CD4-positive, alpha-beta T cell treated with Interleukin-4 for 1 hour (primary cell): Measurements from ENCODE around the gene IFNAR2.

Source experiments
- DNase-seq, 2 donors: peaks; one replicate each; pipeline ENCODE4 v3.0.0-alpha.2; 2020 to 2022

The IFNAR2 gene

GRCh38 chr21:33229784-33230544 lies at the start of gene IFNAR2:
IFNAR2 (plus strand) TSS chr21:33229938; CDS start chr21:33241923, 11,985 bp downstream.
- DNase-seq = peak; percentile 74 to 76

DNA sequence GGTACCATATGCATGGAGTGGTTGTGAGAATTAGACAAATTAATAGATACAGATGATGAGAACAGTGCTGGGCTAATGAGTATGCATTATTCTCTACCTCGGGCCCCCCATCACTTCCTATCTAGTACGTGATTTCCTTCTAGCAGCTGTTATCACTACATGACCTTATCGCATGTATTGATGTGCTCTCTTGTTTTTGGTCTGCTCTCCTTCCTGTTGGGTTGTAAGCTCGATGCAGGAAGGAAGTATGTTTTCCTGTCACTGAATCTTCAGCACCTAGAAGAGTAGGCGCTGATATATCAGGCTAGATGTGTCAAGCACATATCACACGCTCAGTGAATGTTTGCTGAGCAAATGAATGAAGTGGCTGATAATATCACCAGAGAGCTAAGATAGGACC lies 43.9 kb upstream of the IFNAR2 start:
- peak; percentile 21 to 66 for DNase-seq

DNA sequence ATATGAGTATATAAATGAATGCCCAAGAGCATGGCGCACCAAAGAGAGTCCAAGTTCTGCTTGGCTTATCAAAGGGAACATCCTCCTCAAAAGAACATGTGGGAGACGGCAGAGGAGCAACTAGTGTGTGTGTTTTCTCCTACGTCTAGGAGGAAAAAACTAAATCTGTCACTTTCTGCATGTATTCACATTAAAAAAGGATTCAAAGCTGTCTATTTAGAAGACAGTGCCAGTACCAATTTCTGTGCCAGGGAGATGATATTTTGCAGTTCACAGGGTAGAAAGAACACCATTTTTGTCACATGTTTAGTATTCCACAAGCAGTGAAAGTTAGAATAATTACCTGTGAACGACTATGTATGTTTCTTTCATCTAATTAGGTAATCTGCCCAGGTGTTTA lies 42.5 kb upstream of the IFNAR2 start:
- DNase-seq = no peak

DNA sequence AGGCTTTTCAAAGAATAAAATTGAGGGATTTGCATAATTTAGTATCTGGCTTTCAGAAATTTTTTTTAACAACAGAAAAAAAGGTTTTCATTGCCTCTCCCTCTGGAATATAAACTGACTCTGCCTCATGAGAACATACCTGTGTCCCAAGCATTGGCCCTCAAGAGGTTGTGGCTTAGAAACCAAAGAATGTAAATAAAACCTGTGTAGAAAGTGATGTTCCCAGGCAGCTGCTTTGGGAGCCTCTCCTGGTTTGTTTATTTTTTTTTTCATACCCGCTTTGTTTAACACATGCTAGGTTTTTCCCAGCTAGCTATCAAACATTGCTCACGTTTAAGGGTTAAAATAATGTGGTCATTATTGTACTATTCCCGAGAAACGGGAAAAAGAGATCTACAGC lies 40.5 kb upstream of the IFNAR2 start:
- no peak for DNase-seq

GRCh38 chr21:33189824-33190223 lies 39.9 kb upstream of the IFNAR2 start:
- no peak for DNase-seq

DNA sequence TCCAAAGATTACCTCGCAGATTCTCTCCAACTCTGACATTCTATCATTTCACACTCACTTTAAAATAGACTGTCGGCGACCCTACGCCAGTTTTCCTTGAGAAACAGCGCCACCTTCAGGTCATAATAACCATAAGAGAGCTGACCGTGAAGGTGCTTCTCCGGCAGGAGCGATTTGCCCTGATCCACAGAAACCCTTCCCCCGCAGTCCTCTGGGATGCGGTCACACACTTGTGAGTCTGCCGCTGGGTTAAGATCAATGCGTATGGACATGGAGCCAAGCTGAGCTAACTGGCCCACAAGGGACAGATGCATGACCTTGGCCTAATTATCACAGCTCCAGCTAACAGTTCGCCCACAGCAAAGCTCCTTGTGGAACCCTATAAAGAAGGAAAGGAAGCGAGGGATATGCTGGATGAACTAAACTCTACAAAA lies 32.8 kb upstream of the IFNAR2 start:
- peak; percentile 48 to 68 for DNase-seq

DNA sequence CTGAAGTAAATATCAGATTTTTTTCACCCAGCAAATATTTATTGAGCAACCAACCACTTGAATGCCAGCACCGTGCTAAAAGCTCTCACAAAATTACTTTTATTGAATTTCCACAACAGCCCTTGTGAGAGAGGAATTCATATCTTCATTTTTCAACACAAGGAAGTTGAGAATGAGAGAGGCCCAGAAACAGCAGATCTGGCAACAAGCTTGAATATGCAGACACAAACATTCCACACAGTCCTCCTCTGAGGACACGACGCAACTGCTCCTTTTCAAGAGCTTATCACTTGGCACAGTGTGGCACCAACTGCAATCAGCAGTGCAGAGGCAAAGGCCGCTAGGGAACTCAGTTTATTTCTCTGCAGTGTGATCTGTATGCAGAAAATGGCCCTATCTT lies 32.2 kb upstream of the IFNAR2 start:
- DNase-seq = no peak

DNA sequence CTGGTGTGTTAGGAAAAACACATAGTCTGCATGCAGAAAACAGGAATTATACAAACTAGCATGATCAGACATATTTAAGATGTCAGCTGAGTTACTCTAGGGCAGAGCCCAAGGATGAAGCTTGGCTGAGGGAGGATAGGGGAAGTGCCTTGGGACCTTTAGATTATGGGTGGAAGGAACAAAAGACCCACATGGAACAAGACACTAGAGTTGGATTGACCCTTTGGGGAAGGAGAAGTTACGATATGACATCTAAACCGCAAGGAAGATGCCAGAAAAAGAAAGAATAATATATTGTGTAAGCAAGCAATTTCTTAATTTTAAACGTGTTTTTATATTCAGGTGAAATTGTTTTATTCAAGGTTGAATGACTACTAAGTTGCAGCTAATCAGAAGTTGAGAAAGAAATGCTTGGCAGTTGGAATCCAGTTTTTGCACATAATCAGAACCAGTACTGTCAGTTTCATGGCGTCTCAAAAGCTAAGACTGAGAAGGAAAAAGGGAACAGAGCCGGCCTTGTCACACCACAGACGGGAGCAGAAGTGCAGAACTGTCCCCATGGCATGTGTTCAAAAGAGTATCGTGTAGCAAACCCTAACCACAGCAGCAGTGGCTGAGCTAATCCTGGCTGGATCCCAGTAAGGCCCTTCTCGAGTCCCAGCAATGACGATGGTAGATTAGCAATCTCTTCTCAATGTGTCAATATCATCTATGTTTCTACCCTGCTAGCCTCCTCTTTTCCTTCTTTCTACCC lies 31.2 kb upstream of the IFNAR2 start:
- DNase-seq = peak in 1 of 2 donors; percentile 45

DNA sequence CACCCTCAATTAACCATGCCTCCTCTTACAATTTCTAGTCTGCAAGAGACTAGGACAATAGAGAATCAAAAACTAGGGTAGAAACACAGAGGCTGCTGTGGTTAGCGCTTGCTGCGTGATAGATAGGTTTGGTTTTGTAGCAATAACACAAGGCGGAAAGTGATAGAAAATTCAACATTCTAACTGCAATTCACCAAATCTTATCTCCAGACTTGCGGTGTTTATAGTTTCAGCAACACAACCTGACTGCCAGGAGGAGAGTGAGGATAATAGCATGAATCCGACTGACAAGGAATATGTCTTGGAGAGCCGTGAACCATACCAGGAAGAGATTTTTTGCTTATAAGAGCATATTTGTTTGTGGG lies 30.7 kb upstream of the IFNAR2 start:
- DNase-seq = no peak

- DNase-seq = peak; percentile 90 to 92
Measured at GRCh38 chr21:33199516-33200217, 30.1 kb upstream of the IFNAR2 start.

DNA sequence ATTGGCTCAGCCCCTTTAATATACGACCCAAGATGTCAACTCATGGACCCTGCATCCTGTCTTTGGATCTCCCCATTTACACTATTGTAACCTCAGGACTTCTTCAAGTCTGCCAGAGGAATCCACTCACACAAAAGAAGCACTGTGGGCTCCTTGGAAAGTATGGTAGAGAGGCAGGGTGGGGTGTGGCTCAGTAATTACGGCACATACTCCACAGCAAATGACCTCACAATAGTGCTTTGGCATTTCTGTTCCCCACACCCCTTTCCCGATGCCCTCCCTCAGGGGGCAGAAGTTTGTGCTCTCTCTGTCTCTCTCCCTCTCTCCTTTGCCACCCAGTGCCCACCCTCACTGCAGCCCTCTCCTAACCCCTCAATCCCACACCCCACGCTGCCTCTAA lies 27.8 kb upstream of the IFNAR2 start:
- no peak for DNase-seq

- DNase-seq = peak; percentile 19 to 44
Measured at GRCh38 chr21:33202464-33203363, 27.0 kb upstream of the IFNAR2 start.

DNA sequence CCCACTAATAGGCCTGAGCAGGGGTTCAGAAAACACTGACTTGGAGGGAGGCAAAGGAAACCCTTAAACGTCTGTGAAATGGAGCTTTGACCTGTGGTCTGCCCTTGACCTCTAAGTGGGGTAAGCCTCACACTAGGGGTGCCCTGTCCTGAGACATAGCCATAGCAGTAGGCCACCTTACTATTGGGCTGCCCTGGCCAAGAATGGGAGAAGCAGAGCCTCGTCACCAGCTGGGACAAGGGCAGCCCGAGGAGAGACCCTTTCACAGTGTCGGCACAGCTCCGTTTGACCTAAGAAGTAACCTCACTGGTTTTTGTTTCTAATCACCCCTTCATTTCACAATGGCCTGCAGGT lies 26.4 kb upstream of the IFNAR2 start:
- no peak for DNase-seq

DNA sequence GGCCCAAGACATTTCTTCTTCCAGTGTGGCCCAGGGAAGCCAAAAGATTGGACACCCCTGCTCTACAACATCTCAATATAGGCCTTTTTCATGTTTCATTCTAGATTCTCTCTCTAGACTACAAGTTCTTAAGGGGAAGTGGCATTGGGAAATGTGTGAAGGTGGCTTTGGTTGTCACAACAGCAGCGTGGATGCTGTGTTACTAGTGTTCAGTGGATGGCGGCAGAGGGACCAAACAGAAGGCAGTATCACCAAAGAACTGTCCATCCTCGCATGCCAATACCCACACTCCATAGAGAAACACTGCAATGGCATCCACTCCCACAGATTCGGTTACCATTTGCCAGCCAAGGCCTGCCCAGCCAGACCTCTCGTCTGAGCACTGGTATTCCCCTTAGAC lies 24.3 kb upstream of the IFNAR2 start:
- DNase-seq = peak; percentile 68 to 69

GRCh38 chr21:33206771-33207281 lies 22.9 kb upstream of the IFNAR2 start:
- DNase-seq = peak in 1 of 2 donors; percentile 49

DNA sequence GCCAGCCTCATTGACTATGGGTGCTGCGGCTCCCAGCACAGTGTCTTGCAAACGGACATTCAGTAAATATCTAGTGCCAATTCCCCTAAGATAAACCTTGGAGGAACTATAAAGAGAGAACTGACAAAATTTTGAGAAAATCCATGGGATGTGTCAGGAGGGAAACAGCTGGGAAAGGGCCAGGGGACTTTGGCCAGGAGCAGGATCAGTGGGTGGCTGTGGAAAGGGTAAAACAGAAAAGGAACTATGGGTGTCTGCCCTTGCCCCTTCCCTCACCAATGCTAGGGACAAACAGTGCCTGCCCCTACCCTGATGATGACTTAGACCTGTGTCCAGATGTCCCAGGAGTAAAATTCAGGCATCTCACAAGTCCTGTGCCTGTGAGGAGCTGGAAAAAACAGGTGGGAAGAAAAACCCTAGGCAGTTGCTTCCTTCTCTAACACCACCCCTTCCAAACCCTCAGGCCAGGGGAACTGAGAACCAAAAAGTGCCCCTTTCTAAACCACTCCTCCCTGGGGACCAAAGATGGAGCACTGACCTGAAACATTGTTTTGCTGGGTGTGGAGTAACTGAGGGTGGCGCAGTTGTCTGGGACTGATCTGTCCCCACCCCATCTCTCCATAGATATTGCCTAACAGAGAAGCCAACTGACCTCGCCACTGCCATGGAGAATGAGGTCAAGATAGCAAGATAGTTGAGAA lies 22.1 kb upstream of the IFNAR2 start:
- peak in 1 of 2 donors; percentile 24 for DNase-seq

DNA sequence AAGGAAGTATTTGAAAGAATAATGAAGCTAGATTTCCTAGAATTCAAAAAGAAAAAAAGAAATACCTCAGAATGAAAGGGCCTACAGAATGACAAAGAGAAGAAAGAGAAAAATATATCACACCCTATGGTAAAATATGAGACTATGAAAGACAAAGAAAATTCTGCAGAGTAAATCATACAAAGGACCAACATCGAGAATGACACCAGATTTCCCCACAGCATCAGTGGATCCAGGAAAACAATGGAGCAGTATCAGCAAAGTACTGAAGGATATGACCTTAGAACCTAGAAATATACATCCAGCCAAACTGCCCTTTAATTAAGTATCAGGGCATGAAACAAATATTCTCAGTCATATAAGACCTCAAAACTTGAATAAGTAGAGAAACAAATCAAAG lies 21.2 kb upstream of the IFNAR2 start:
- no peak for DNase-seq

- no peak for DNase-seq
Measured at GRCh38 chr21:33211305-33211704, 18.4 kb upstream of the IFNAR2 start.

GRCh38 chr21:33211732-33212131 lies 18.0 kb upstream of the IFNAR2 start:
- DNase-seq = no peak

DNA sequence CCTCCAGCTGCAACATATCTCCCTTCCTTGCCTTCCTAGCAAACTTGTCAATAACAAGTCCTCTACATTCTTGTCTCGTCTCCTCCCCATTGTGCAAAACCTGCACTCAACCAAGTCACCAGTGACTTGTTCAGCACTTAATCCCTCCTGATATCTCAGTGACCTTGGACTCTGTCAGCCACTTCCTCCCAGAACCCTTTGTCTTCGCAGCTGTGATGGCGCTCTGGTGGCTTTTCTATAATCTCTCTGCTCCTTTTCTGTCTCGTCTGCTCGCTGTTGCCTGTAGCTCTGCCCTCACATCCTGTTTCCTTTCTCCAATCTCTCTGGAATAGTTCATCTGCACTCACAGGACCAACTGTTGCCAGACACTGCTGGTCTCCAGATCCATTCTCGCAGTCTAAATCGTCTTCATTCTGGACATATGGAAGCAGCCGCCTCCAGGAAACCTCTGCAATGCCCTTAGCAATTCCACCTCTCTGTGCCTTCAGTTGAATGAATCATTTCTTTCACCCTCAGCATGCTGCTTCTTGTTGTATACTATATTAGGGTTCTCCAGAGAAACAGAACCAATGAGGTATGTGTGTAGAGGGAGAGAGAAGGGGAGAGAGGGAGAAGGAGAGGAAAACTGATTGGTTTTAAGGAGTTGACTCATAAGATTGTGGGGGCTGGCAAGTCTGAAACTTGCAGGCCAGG lies 17.4 kb upstream of the IFNAR2 start:
- DNase-seq = peak in 1 of 2 donors; percentile 24

DNA sequence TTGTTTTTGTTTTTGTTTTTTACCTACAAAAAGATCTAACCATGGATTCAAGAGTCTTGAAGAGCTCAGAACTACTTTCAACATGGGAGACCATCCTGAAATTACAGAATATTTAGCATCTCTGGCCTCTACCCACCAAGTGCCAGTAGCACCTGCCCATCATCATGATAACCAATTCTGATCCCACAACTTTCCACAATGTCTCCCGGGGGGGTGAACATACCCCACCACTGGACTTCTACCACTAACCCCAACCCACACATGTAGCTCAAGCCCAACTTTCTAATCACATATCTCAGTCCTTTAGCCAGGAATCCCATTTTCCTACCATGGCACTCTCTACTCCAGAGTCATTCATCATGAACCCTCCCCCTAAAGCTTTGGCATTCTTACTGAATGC lies 15.7 kb upstream of the IFNAR2 start:
- DNase-seq = no peak
